BJ (cell line): ENCODE data around the gene LRFN2. TPM values are rescaled to one million over a fixed set of nuclear protein-coding genes. Genes with fewer than 3 reads are reported as not detected.

Experiments
- CTCF ChIA-PET: fragments of 350-600 bp; formaldehyde crosslinking; extraction: SDS; loops from one replicate; lab custom pipeline; 2021; ENCODE audit warnings: antibody characterized with exemption, inconsistent platforms; lab: Yijun Ruan, JAX
- POLR2A ChIA-PET: fragments of 300-600 bp; sonication (Branson Sonifier 250); formaldehyde crosslinking; extraction: SDS; loops from one replicate; lab custom pipeline; 2021; ENCODE audit warnings: antibody characterized with exemption; lab: Charles Lee
- DNase-seq: peaks from one replicate; pipeline ENCODE4 v3.0.0-alpha.2; 2011; ENCODE audit warnings: low read depth
- H3K27me3 ChIP-seq: 2 replicates; pipeline ENCODE4 v1.6.0; 2011; ENCODE audit warnings: low read length; ENCODE audit not compliant: control insufficient read depth, insufficient read depth
- H3K36me3 ChIP-seq: 2 replicates; pipeline ENCODE4 v1.5.1; 2011; ENCODE audit warnings: low read length; ENCODE audit not compliant: control insufficient read depth, insufficient read depth
- H3K4me3 ChIP-seq: 2 replicates; pipeline ENCODE4 v1.5.1; 2011; ENCODE audit warnings: low read depth, mild to moderate bottlenecking, control low read depth, low read length
- polyA plus RNA-seq: library from polyadenylated mRNA; depleted of rRNA; stranded (reverse); fragments of >200 nt; gene quantifications from 2 replicates; pipeline ENCODE4 v1.2.3, GENCODE V29; 2011
- TF ChIP-seq, protein P1 (sequence below): IDR thresholded peaks from 2 replicates; pipeline ENCODE4 v1.5.1; 2011; ENCODE audit warnings: low read depth, mild to moderate bottlenecking, control low read depth, inconsistent platforms, low read length, moderate library complexity; ENCODE audit not compliant: insufficient read depth

The LRFN2 gene
- polyA plus RNA-seq, 1 experiment, result not detected

DNA sequence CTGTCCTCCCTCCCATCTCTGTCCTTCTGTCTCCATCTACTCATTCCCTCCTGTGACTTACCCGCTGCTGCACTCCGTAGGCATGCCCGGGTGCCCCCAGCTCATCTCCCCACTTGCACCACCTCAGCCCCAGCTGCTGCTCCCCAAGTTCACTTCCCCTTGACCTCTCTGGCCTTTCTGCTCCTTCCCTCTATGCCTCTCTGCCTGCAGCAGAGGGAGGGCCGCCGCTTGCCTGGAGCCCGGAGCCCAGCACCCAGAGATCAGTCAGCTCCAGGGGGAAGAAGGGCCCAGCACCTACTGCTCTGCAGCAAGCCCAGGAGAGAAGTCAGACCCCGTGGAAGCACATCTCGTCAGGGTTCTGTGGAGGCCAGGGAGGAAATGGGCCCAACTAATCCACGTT, 97.4 kb downstream of the LRFN2 start:
- CTCF ChIA-PET, result no interaction called here
- TF ChIP-seq, protein P1, sequence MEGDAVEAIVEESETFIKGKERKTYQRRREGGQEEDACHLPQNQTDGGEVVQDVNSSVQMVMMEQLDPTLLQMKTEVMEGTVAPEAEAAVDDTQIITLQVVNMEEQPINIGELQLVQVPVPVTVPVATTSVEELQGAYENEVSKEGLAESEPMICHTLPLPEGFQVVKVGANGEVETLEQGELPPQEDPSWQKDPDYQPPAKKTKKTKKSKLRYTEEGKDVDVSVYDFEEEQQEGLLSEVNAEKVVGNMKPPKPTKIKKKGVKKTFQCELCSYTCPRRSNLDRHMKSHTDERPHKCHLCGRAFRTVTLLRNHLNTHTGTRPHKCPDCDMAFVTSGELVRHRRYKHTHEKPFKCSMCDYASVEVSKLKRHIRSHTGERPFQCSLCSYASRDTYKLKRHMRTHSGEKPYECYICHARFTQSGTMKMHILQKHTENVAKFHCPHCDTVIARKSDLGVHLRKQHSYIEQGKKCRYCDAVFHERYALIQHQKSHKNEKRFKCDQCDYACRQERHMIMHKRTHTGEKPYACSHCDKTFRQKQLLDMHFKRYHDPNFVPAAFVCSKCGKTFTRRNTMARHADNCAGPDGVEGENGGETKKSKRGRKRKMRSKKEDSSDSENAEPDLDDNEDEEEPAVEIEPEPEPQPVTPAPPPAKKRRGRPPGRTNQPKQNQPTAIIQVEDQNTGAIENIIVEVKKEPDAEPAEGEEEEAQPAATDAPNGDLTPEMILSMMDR, result no peak
- POLR2A ChIA-PET, result no interaction called here

GRCh38 chr6:40486576-40486975, 100.6 kb downstream of the LRFN2 start:
- Histone ChIP-seq H3K4me3 (no peak overlapping the region), H3K36me3 (no peaks in the 10 kb centered on the region), H3K27me3 (0 out of 2 replicates have a peak, but pooled peaks cover 1% of the 10 kb centered on the region)
- ChIA-PET CTCF (no interaction called here), POLR2A (no interaction called here)
- TF ChIP-seq, protein P1, result no peak
- no peak for DNase-seq

More for the DNA sequence above, 97.4 kb downstream of the LRFN2 start:
- no peak for DNase-seq
- 0 out of 2 replicates have a peak, but pooled peaks cover 1% of the 10 kb centered on the region for H3K27me3 ChIP-seq
- no peaks in the 10 kb centered on the region for H3K36me3 ChIP-seq
- no peak overlapping the region for H3K4me3 ChIP-seq

DNA sequence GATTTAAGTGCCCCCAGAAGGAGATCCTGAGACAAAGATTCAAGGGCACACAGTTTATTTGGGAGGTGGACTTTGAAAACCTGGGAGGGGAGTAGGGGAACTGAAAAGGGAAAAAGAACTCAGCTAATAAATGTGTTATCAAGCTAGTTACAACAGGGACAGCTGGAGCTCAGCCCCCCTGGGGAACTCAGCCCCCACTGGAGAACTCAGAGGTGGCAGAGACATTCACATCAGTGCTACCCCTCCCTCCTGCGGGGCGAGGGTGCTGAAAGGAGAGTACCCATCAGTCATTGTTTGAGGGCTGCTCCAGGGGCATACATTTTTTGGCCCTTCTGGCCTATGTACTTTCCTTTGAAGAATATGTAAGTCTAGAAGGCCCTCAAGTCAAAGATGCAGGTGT, 101.4 kb downstream of the LRFN2 start:
- ChIA-PET CTCF (no interaction called here), POLR2A (no interaction called here)
- no peak for DNase-seq
- Histone ChIP-seq H3K36me3 (no peaks in the 10 kb centered on the region), H3K27me3 (0 out of 2 replicates have a peak, but pooled peaks cover 1% of the 10 kb centered on the region), H3K4me3 (no peak overlapping the region)
- TF ChIP-seq, protein P1, result no peak

DNA sequence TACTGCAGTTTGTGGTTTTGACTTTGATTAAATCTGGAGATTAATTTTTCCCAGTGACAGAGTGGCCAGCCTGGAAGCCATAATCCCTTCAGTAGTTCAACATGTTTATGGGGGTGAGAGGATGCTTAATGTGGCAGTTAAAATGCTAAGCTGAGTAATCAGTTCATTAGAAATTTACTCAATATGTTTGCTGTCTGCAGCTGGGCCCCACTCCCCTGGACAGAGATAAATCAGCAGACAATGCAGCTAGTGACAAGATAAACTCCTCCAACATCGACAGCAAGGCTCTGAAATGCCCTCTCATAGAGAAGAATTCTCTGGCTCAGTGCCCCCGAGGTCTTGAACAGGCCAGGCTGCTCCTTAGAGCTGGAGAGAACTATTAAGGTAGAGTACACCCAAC, 101.9 kb downstream of the LRFN2 start:
- ChIA-PET POLR2A (no interaction called here), CTCF (interaction anchor here (0.8 kb wide), 1 partner anchor 13 kb away, joined by 3 read pairs; no protein-coding TSS in a partner anchor)
- no peaks in the 10 kb centered on the region for H3K36me3 ChIP-seq
- 0 out of 2 replicates have a peak, but pooled peaks cover 1% of the 10 kb centered on the region for H3K27me3 ChIP-seq
- no peak for DNase-seq
- TF ChIP-seq, protein P1, result no peak
- H3K4me3 ChIP-seq, result no peak overlapping the region

DNA sequence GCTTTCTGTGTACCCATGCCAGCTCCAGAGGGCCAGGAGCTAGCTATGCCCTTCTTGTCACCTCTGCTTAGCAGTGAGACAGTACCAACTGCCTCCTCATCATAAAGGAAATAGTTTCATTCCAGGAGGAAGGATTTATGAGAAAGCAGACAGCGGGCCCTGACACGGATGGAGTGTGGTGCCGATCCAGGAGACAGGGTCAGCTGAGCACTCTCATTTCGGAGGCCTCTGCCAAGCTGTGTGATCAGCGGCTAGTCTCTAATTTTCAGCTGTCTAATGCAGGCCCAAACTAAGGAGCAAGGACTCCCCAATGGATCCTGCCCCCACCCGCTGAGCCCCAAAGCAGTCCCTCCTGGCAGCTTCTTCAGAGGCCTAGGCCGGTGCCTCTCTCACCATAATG, 103.1 kb downstream of the LRFN2 start:
- ChIA-PET CTCF (no interaction called here), POLR2A (no interaction called here)
- TF ChIP-seq, protein P1, result no peak
- H3K4me3 ChIP-seq, result no peak overlapping the region
- 0 out of 2 replicates have a peak, but pooled peaks cover 1% of the 10 kb centered on the region for H3K27me3 ChIP-seq
- no peaks in the 10 kb centered on the region for H3K36me3 ChIP-seq
- no peak for DNase-seq
